DOHH2 (cell line): ENCODE data around the gene CRK.

Experiments
- H3F3A ChIP-seq: fragments of 200-600 bp; sonication (generic), shearing (Covaris generic); 2 replicates; pipeline ENCODE4 v1.6.0; 2016; ENCODE audit warnings: antibody characterized with exemption, mild to moderate bottlenecking; ENCODE audit not compliant: control insufficient read depth, insufficient read depth
- H3K27ac ChIP-seq: fragments of 200-600 bp; sonication (generic); 2 replicates; pipeline ENCODE4 v1.5.1; 2014; ENCODE audit warnings: low read depth, mild to moderate bottlenecking, low read length, moderate library complexity
- H3K27me3 ChIP-seq: fragments of 200-600 bp; sonication (generic); 2 replicates; pipeline ENCODE4 v1.6.1; 2014; ENCODE audit warnings: mild to moderate bottlenecking, low read length, mixed read lengths; ENCODE audit not compliant: control insufficient read depth
- H3K36me3 ChIP-seq: fragments of 200-600 bp; sonication (generic); 2 replicates; pipeline ENCODE4 v1.6.1; 2014; ENCODE audit warnings: mild to moderate bottlenecking, low read length, moderate library complexity, mixed read lengths; ENCODE audit not compliant: control insufficient read depth
- H3K4me1 ChIP-seq: fragments of 200-600 bp; sonication (generic); 2 replicates; pipeline ENCODE4 v1.6.1; 2014; ENCODE audit warnings: mild to moderate bottlenecking, low read length, mixed read lengths; ENCODE audit not compliant: control insufficient read depth
- H3K4me2 ChIP-seq: fragments of 200-600 bp; sonication (generic); 2 replicates; pipeline ENCODE4 v1.6.0; 2014; ENCODE audit warnings: mild to moderate bottlenecking, low read length, moderate library complexity
- H3K4me3 ChIP-seq: fragments of 200-600 bp; sonication (generic); 2 replicates; pipeline ENCODE4 v1.5.1; 2014; ENCODE audit warnings: mild to moderate bottlenecking, low read length, mixed read lengths
- H3K79me2 ChIP-seq: fragments of 200-600 bp; sonication (generic); 2 replicates; pipeline ENCODE4 v1.6.1; 2014; ENCODE audit warnings: mild to moderate bottlenecking, low read length, mixed read lengths; ENCODE audit not compliant: control insufficient read depth
- H3K9me2 ChIP-seq: fragments of 200-600 bp; sonication (generic); replicated peaks from 2 replicates; pipeline ENCODE4 v1.6.1; 2014; ENCODE audit warnings: mild to moderate bottlenecking, low read length, mixed read lengths; ENCODE audit not compliant: control insufficient read depth
- H3K9me3 ChIP-seq: fragments of 200-600 bp; sonication (generic); 2 replicates; pipeline ENCODE4 v1.6.1; 2014; ENCODE audit warnings: antibody characterized with exemption, low read length, mixed read lengths; ENCODE audit not compliant: control insufficient read depth, insufficient read depth
- H4K20me1 ChIP-seq: fragments of 200-600 bp; sonication (generic); 2 replicates; pipeline ENCODE4 v1.6.0; 2014; ENCODE audit warnings: low read depth, mild to moderate bottlenecking, antibody characterized with exemption, low read length, moderate library complexity; ENCODE audit not compliant: control insufficient read depth, insufficient read depth
- CTCF ChIP-seq: fragments of 200-600 bp; sonication (generic); IDR thresholded peaks from one replicate; pipeline ENCODE4 v1.5.1; 2014; ENCODE audit warnings: antibody characterized with exemption, mild to moderate bottlenecking, low read depth, low read length; ENCODE audit not compliant: poor library complexity, severe bottlenecking
- EZH2phosphoT487 ChIP-seq: fragments of 200-600 bp; sonication (generic); IDR thresholded peaks from 2 replicates; pipeline ENCODE4 v1.6.1; 2017; ENCODE audit warnings: borderline replicate concordance, mild to moderate bottlenecking, antibody characterized with exemption, low read length, moderate library complexity, mixed read lengths

The CRK gene

GRCh38 chr17:1442187-1442586 lies 13.8 kb downstream of the CRK start:
- Histone ChIP-seq H3K27ac (no peak overlapping the region), H3K9me2 (no peaks in the 10 kb centered on the region), H3K79me2 (peaks cover 92% of the 10 kb centered on the region), H3K9me3 (no peaks in the 10 kb centered on the region), H3F3A (no peaks in the 10 kb centered on the region), H3K36me3 (peaks cover 26% of the 10 kb centered on the region), H4K20me1 (0 out of 2 replicates have a peak, but pooled peaks cover 6% of the 10 kb centered on the region), H3K27me3 (no peaks in the 10 kb centered on the region), H3K4me2 (no peak overlapping the region), H3K4me1 (no peaks in the 10 kb centered on the region), H3K4me3 (no peak overlapping the region)
- TF ChIP-seq CTCF = no peak
- TF ChIP-seq EZH2phosphoT487 = no peak

- no peak overlapping the region for H3K4me2 ChIP-seq
- H3K4me3 ChIP-seq = no peak overlapping the region
- peaks cover 92% of the 10 kb centered on the region for H3K79me2 ChIP-seq
- H3K9me3 ChIP-seq = no peaks in the 10 kb centered on the region
- H3K9me2 ChIP-seq = no peaks in the 10 kb centered on the region
- H4K20me1 ChIP-seq = 0 out of 2 replicates have a peak, but pooled peaks cover 6% of the 10 kb centered on the region
- no peaks in the 10 kb centered on the region for H3F3A ChIP-seq
- H3K4me1 ChIP-seq = no peaks in the 10 kb centered on the region
- peaks cover 38% of the 10 kb centered on the region for H3K36me3 ChIP-seq
- H3K27ac ChIP-seq = no peak overlapping the region
- TF ChIP-seq EZH2phosphoT487 = no peak
- no peak for TF ChIP-seq CTCF
- H3K27me3 ChIP-seq = no peaks in the 10 kb centered on the region
These were observed 15.1 kb downstream of the CRK start for GRCh38 chr17:1440921-1441320.

GRCh38 chr17:1438593-1439083 lies 17.4 kb downstream of the CRK start:
- no peaks in the 10 kb centered on the region for H3K9me3 ChIP-seq
- H3K4me3 ChIP-seq = no peak overlapping the region
- H3K79me2 ChIP-seq = peaks cover 94% of the 10 kb centered on the region
- H3K27me3 ChIP-seq = no peaks in the 10 kb centered on the region
- H3F3A ChIP-seq = no peaks in the 10 kb centered on the region
- no peaks in the 10 kb centered on the region for H3K4me1 ChIP-seq
- H3K4me2 ChIP-seq = no peak overlapping the region
- H3K36me3 ChIP-seq = peaks cover 50% of the 10 kb centered on the region
- H4K20me1 ChIP-seq = no peaks in the 10 kb centered on the region
- TF ChIP-seq CTCF = no peak
- TF ChIP-seq EZH2phosphoT487 = no peak
- no peaks in the 10 kb centered on the region for H3K9me2 ChIP-seq
- no peak overlapping the region for H3K27ac ChIP-seq
